OCI-LY7 (cell line): ENCODE measurements around the gene RBM39. TPM values are rescaled to one million over a fixed set of nuclear protein-coding genes. Genes with fewer than 3 reads are reported as not detected.
"Not testable (repeated sequence)": the region's sequence is repeated elsewhere in the genome, so short reads cannot be mapped to it uniquely, and the experiment has no call there.

ENCODE experiments used
- BruUV-seq: library from RNA; stranded (reverse); fragments of 400-500 nt; replicated peaks from 2 replicates; lab custom pipeline; 2021; lab: Mats Ljungman, UMichigan
- CTCF ChIA-PET: fragments of 300-600 bp; sonication (Branson Sonifier 250); formaldehyde crosslinking; loops from one replicate; lab custom pipeline; 2022; ENCODE audit warnings: antibody characterized with exemption; ENCODE audit not compliant: unreplicated experiment; lab: Charles Lee
- POLR2A ChIA-PET: fragments of 300-600 bp; sonication (Branson Sonifier 250); formaldehyde crosslinking; loops from one replicate; lab custom pipeline; 2022; ENCODE audit warnings: antibody characterized with exemption; lab: Charles Lee
- DNase-seq: peaks from one replicate; pipeline ENCODE4 v3.0.0-alpha.2; 2015; ENCODE audit warnings: low spot score
- H2AFZ ChIP-seq: fragments of 200-600 bp; sonication (generic), shearing (Covaris generic); 2 replicates; pipeline ENCODE4 v1.6.1; 2014; ENCODE audit warnings: mild to moderate bottlenecking, antibody characterized with exemption, low read length, moderate library complexity
- H3K27ac ChIP-seq: fragments of 200-600 bp; sonication (generic); 2 replicates; pipeline ENCODE4 v1.5.1; 2014; ENCODE audit warnings: mixed run types, low read depth, mild to moderate bottlenecking, moderate library complexity, low read length, inconsistent platforms; ENCODE audit not compliant: poor library complexity, severe bottlenecking
- H3K36me3 ChIP-seq: fragments of 200-600 bp; sonication (generic); 2 replicates; pipeline ENCODE4 v1.6.1; 2014; ENCODE audit warnings: mild to moderate bottlenecking, antibody characterized with exemption, low read length, moderate library complexity, mixed read lengths; ENCODE audit not compliant: insufficient read depth
- H3K4me1 ChIP-seq: fragments of 200-600 bp; sonication (generic); 2 replicates; pipeline ENCODE4 v1.5.1; 2014; ENCODE audit warnings: mild to moderate bottlenecking, low read length; ENCODE audit not compliant: insufficient read depth, poor library complexity, severe bottlenecking
- H3K4me2 ChIP-seq: fragments of 200-600 bp; sonication (generic); 2 replicates; pipeline ENCODE4 v1.6.1; 2014; ENCODE audit warnings: mild to moderate bottlenecking, low read length
- H3K4me3 ChIP-seq: fragments of 200-600 bp; sonication (generic); 2 replicates; pipeline ENCODE4 v1.5.1; 2014; ENCODE audit warnings: mild to moderate bottlenecking, low read depth, low read length; ENCODE audit not compliant: poor library complexity, severe bottlenecking
- H3K79me2 ChIP-seq: fragments of 200-600 bp; sonication (generic); 2 replicates; pipeline ENCODE4 v1.6.1; 2016; ENCODE audit warnings: low read depth, mild to moderate bottlenecking, low read length, moderate library complexity, mixed read lengths; ENCODE audit not compliant: insufficient read depth
- H3K9me2 ChIP-seq: fragments of 200-600 bp; sonication (generic); 2 replicates; pipeline ENCODE4 v1.6.1; 2016; ENCODE audit warnings: mild to moderate bottlenecking, low read length, mixed read lengths; ENCODE audit not compliant: insufficient read depth
- H3K9me3 ChIP-seq: fragments of 200-600 bp; sonication (generic); 2 replicates; pipeline ENCODE4 v1.6.1; 2014; ENCODE audit warnings: mild to moderate bottlenecking, mixed run types, low read length, mixed read lengths
- H4K20me1 ChIP-seq: fragments of 200-600 bp; sonication (generic); 2 replicates; pipeline ENCODE4 v1.6.1; 2014; ENCODE audit warnings: mild to moderate bottlenecking, antibody characterized with exemption, low read length, moderate library complexity, mixed read lengths; ENCODE audit not compliant: insufficient read depth
- EZH2phosphoT487 ChIP-seq: fragments of 200-600 bp; sonication (generic); IDR thresholded peaks from 2 replicates; pipeline ENCODE4 v1.6.1; 2018; ENCODE audit warnings: low read depth, borderline replicate concordance, mild to moderate bottlenecking, mixed run types, antibody characterized with exemption, low read length, moderate library complexity, mixed read lengths
- intact Hi-C: fragments of 100-400 bp; cut with micrococcal nuclease; formaldehyde crosslinking; loops from one replicate; pipeline ENCODE4 v1.10.0; 2022; ENCODE audit not compliant: unreplicated experiment
- total RNA-seq, 2 experiments: library from RNA; depleted of rRNA in 1 of 2; stranded (reverse); fragments of >200 nt in 1 of 2; shearing (Covaris generic) in 1 of 2; gene quantifications; 2 replicates each; pipeline ENCODE4 v1.2.3, GENCODE V29; 2014 to 2022
- TF ChIP-seq, protein P1 (sequence below): fragments of 200-600 bp; sonication (generic); conservative IDR thresholded peaks from 2 replicates; pipeline ENCODE4 v1.5.1; 2014; ENCODE audit warnings: mild to moderate bottlenecking, antibody characterized with exemption, low read length, moderate library complexity, mixed read lengths

RBM39 gene
- total RNA-seq, 2 experiments from 2014 or later = 346 to 431 TPM

- no peak for DNase-seq
- H3K27ac ChIP-seq = no peak overlapping the region
- no TSS peak for BruUV-seq
- H4K20me1 ChIP-seq = peaks cover 22% of the 10 kb centered on the region
- ChIA-PET POLR2A (no interaction called here), CTCF (no interaction called here)
- TF ChIP-seq, protein P1, sequence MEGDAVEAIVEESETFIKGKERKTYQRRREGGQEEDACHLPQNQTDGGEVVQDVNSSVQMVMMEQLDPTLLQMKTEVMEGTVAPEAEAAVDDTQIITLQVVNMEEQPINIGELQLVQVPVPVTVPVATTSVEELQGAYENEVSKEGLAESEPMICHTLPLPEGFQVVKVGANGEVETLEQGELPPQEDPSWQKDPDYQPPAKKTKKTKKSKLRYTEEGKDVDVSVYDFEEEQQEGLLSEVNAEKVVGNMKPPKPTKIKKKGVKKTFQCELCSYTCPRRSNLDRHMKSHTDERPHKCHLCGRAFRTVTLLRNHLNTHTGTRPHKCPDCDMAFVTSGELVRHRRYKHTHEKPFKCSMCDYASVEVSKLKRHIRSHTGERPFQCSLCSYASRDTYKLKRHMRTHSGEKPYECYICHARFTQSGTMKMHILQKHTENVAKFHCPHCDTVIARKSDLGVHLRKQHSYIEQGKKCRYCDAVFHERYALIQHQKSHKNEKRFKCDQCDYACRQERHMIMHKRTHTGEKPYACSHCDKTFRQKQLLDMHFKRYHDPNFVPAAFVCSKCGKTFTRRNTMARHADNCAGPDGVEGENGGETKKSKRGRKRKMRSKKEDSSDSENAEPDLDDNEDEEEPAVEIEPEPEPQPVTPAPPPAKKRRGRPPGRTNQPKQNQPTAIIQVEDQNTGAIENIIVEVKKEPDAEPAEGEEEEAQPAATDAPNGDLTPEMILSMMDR = no peak
- TF ChIP-seq EZH2phosphoT487 = no peak
- no peaks in the 10 kb centered on the region for H3K9me3 ChIP-seq
- H3K36me3 ChIP-seq = peaks cover 98% of the 10 kb centered on the region
- peaks cover 91% of the 10 kb centered on the region for H3K79me2 ChIP-seq
- no peak overlapping the region for H2AFZ ChIP-seq
- no peak overlapping the region for H3K4me3 ChIP-seq
- intact Hi-C loops = no loop called here
- H3K9me2 ChIP-seq = no peaks in the 10 kb centered on the region
- H3K4me1 ChIP-seq = no peaks in the 10 kb centered on the region
- no peak overlapping the region for H3K4me2 ChIP-seq
These were observed 17.5 kb downstream of the RBM39 start for GRCh38 chr20:35724321-35725230.

DNA sequence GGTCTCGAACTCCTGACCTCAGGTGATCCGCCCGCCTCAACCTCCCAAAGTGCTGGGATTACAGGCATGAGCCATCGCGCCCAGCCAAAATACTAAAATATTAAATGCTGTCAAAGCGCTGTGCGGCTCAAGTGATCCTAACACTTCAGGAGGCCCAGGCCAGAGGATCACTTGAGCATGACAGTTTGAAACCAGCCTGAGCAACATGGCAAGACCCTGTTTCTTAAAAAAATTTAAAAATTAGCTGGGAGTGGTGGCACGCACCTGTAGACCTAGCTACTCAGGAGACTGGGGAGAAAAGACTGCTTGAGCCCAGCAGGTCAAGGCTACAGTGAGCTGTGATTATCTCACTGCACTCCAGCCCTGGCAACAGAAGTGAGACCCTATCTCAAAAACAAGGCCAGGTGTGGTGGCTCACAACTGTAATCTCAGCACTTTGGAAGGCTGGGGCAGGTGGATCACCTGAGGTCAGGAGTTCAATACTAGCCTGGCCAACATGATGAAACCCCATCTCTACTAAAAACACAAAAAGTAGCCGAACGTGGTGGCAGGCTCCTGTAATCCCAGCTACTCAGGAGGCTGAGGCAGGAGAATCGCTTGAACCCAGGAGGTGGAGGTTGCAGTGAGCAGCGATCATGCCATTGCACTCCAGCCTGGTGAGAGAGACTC, 18.3 kb downstream of the RBM39 start:
- intact Hi-C loops, H3K9me3 ChIP-seq, H3K9me2 ChIP-seq, POLR2A ChIA-PET, BruUV-seq, H3K4me2 ChIP-seq, H3K27ac ChIP-seq, H3K4me1 ChIP-seq, H3K4me3 ChIP-seq, H2AFZ ChIP-seq, DNase-seq, CTCF ChIA-PET: not testable (repeated sequence)
- Histone ChIP-seq H3K36me3 (peaks cover 98% of the 10 kb centered on the region), H3K79me2 (peaks cover 91% of the 10 kb centered on the region; the same call in 1 of the 2 replicates), H4K20me1 (peaks cover 18% of the 10 kb centered on the region)

DNA sequence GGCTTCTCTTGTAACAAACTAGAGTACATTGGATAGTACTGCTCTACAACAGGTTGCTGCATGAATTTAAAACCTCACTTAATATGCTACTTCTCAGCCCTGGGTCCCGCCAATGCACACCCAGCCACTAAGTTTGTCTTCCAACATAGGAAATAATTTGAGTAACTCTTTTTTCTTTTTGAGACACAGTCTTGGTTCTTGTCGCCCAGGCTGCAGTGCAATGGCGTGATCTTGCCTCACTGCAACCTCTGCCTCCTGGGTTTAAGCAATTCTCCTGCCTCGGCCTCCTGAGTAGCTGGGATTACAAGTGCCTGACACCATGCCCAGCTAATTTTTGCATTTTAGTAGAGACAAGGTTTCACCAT, 18.8 kb downstream of the RBM39 start:
- H3K4me1 ChIP-seq, POLR2A ChIA-PET, intact Hi-C loops, H3K9me3 ChIP-seq, BruUV-seq, H3K9me2 ChIP-seq, H3K4me2 ChIP-seq, CTCF ChIA-PET, H2AFZ ChIP-seq, H3K4me3 ChIP-seq, DNase-seq, H3K27ac ChIP-seq: not testable (repeated sequence)
- Histone ChIP-seq H3K36me3 (peaks cover 98% of the 10 kb centered on the region), H3K79me2 (peaks cover 93% of the 10 kb centered on the region; the same call in 1 of the 2 replicates), H4K20me1 (peaks cover 18% of the 10 kb centered on the region)
